ENCODE measurements around the gene HAVCR2.

HAVCR2 gene

GRCh38 chr5:157108976-157109375, at the start of gene HAVCR2:
Gene HAVCR2 (minus strand): TSS chr5:157109044. CDS start chr5:157108983, 61 bp downstream.
- DNase-seq (ENCODE audit: low read depth in 1 of 2, low spot score in 1 of 2) = peak in 1 of 2 donors; percentile 6

GRCh38 chr5:157157293-157157891, 48.5 kb upstream of the HAVCR2 start:
- DNase-seq (ENCODE audit: low read depth in 1 of 2, low spot score in 1 of 2) = no peak

- DNase-seq (ENCODE audit: low read depth in 1 of 2, low spot score in 1 of 2) = no peak
Observed at GRCh38 chr5:157155297-157155696, 46.5 kb upstream of the HAVCR2 start.

GRCh38 chr5:157150995-157151394, 42.2 kb upstream of the HAVCR2 start:
- no peak for DNase-seq (ENCODE audit: low read depth in 1 of 2, low spot score in 1 of 2)

GRCh38 chr5:157148734-157149615, 40.1 kb upstream of the HAVCR2 start:
- peak; percentile 40 to 65 for DNase-seq (ENCODE audit: low read depth in 1 of 2, low spot score in 1 of 2)

- DNase-seq (ENCODE audit: low read depth in 1 of 2, low spot score in 1 of 2) = no peak
Observed at GRCh38 chr5:157143127-157143971, 34.5 kb upstream of the HAVCR2 start.

- DNase-seq (ENCODE audit: low read depth in 1 of 2, low spot score in 1 of 2) = peak; percentile 64 to 82
Observed at GRCh38 chr5:157142317-157143126, 33.7 kb upstream of the HAVCR2 start, which contains the start of gene MED7. Gene MED7 (minus strand): TSS chr5:157142865. CDS start chr5:157139431, 3,434 bp downstream.

- DNase-seq (ENCODE audit: low read depth in 1 of 2, low spot score in 1 of 2) = no peak
Observed at GRCh38 chr5:157137691-157138090, 28.8 kb upstream of the HAVCR2 start.

GRCh38 chr5:157132281-157132612, 23.4 kb upstream of the HAVCR2 start:
- no peak for DNase-seq (ENCODE audit: low read depth in 1 of 2, low spot score in 1 of 2)

GRCh38 chr5:157130925-157131324, 22.1 kb upstream of the HAVCR2 start:
- DNase-seq (ENCODE audit: low read depth in 1 of 2, low spot score in 1 of 2) = no peak

- no peak for DNase-seq (ENCODE audit: low read depth in 1 of 2, low spot score in 1 of 2)
Observed at GRCh38 chr5:157121709-157122108, 12.9 kb upstream of the HAVCR2 start.

- no peak for DNase-seq (ENCODE audit: low read depth in 1 of 2, low spot score in 1 of 2)
Observed at GRCh38 chr5:157120102-157120501, 11.3 kb upstream of the HAVCR2 start.

- no peak for DNase-seq (ENCODE audit: low read depth in 1 of 2, low spot score in 1 of 2)
Observed at GRCh38 chr5:157116483-157116954, 7.7 kb upstream of the HAVCR2 start.

- no peak for DNase-seq (ENCODE audit: low read depth in 1 of 2, low spot score in 1 of 2)
Observed at GRCh38 chr5:157115502-157115901, 6.7 kb upstream of the HAVCR2 start.

- DNase-seq (ENCODE audit: low read depth in 1 of 2, low spot score in 1 of 2) = no peak
Observed at GRCh38 chr5:157115012-157115411, 6.2 kb upstream of the HAVCR2 start.

GRCh38 chr5:157113002-157113401, 4.2 kb upstream of the HAVCR2 start:
- no peak for DNase-seq (ENCODE audit: low read depth in 1 of 2, low spot score in 1 of 2)

GRCh38 chr5:157109744-157110143, 900 bp upstream of the HAVCR2 start:
- DNase-seq (ENCODE audit: low read depth in 1 of 2, low spot score in 1 of 2) = no peak

- DNase-seq (ENCODE audit: low read depth in 1 of 2, low spot score in 1 of 2) = no peak
Observed at GRCh38 chr5:157107508-157107907, 1.3 kb downstream of the HAVCR2 start.

GRCh38 chr5:157106630-157107461, 2.0 kb downstream of the HAVCR2 start:
- no peak for DNase-seq (ENCODE audit: low read depth in 1 of 2, low spot score in 1 of 2)
